Measurements from ENCODE around the gene NFKBIL1.

NFKBIL1 gene

DNA sequence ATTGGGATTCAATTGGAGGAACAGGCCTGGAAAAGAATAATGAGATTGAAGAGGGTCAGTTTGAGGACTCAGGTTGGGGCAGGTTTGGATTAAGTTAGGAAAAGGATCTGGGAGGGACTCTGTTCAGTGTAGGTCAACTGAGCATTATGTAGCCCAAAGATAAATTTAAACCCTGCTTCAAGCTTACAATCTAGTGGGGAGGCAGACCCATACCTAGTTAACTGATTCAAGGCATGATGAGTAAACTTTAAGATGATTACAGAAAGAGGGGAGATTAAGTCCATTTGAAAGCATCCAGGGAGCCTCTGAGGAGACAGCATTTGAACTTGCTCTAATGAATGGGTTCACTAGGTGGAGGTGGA, 13.3 kb downstream of the NFKBIL1 start:
- POLR2A ChIA-PET = interaction anchor here (1.8 to 5.5 kb wide), 3 partner anchors 10 to 16 kb away, joined by 11 to 94 read pairs (median 13); partner anchors contain the start of gene TNF
- CTCF ChIA-PET = interaction anchor here (1.1 to 54.8 kb wide), 5 partner anchors 9 to 31 kb away, joined by 3 to 2725 read pairs (median 36); partner anchors contain the start of genes ATP6V1G2, LST1, LTA and LTB
- TF ChIP-seq, protein P1, sequence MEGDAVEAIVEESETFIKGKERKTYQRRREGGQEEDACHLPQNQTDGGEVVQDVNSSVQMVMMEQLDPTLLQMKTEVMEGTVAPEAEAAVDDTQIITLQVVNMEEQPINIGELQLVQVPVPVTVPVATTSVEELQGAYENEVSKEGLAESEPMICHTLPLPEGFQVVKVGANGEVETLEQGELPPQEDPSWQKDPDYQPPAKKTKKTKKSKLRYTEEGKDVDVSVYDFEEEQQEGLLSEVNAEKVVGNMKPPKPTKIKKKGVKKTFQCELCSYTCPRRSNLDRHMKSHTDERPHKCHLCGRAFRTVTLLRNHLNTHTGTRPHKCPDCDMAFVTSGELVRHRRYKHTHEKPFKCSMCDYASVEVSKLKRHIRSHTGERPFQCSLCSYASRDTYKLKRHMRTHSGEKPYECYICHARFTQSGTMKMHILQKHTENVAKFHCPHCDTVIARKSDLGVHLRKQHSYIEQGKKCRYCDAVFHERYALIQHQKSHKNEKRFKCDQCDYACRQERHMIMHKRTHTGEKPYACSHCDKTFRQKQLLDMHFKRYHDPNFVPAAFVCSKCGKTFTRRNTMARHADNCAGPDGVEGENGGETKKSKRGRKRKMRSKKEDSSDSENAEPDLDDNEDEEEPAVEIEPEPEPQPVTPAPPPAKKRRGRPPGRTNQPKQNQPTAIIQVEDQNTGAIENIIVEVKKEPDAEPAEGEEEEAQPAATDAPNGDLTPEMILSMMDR (IDR thresholded peaks at IDR 0.05; ENCODE audit: control extremely low read depth, extremely low read depth, low read depth, missing control alignments) = no peak
- DNase-seq (ENCODE audit: extremely low spot score) = no peak

DNA sequence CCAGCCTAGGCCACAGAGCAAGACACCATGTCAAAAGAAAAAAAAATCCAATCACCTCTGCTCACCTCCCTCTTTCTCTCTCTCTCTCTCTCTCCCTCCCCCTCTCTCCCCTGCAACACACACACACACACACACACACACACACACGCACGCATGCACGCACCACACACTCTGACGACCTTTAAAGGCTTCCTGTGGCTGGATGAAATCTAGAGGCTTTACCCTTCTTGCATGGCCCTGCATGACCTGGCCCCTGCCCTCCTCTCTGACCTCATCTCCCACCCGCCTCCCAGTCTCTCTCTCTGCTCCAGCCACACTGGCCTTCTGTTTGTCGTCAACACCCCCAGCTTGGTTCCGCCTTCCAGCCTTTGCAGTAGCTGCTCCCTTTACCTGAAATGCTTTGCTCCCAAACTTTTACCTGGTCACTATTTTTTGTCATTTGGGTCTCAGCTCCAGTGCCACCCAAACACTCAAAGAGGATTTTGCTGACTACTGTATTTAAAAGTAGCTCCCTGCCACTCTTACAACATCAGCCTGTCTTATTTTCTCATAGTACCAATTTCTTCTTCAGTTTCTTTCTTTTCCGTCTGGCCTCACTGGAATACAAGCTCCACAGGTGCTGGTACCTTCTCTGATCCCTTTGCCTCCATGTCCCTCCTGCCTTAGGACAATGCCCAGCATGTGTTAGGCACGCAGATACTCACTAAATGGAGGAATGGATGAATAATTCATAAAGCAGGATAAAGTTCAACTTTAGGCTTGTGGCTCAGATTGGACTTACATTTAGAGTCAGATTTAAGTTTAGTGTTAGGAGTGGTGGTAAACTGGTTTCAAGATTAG, 20.3 kb downstream of the NFKBIL1 start:
- DNase-seq (ENCODE audit: extremely low spot score) = no peak
- TF ChIP-seq, protein P1 (IDR thresholded peaks at IDR 0.05; ENCODE audit: control extremely low read depth, extremely low read depth, low read depth, missing control alignments) = no peak
- POLR2A ChIA-PET = interaction anchor here (1.7 to 1.8 kb wide), 2 partner anchors 9 kb away, joined by 6 to 9 read pairs; no protein-coding TSS in a partner anchor
- CTCF ChIA-PET = interaction anchor here (0.9 to 54.8 kb wide), 7 partner anchors 9 to 85 kb away, joined by 3 to 2725 read pairs (median 4); partner anchors contain the start of genes BAG6, LST1, LTB and NCR3

DNA sequence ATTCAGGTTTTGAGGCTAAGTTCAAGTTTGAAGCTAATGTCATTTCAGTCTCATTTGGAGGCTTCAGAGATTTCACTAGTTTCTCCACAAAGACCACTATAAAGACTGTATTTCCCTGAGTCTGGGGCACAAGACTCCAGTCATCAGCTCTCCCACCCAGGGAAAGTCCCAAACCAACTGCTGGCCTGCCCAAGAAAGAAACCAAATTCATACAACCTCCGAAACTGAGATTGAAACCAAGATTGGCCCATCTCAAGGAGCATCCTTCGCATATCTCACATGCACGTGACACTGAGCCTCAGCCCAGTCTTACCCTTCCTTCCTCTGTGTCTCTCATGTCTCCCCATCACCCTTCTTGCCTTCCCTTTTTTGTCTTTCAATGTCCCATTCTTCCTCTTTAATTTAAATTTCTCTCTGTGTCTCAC, 21.1 kb downstream of the NFKBIL1 start:
- POLR2A ChIA-PET = interaction anchor here (1.7 to 1.8 kb wide), 2 partner anchors 8 to 9 kb away, joined by 6 to 9 read pairs; no protein-coding TSS in a partner anchor
- DNase-seq (ENCODE audit: extremely low spot score) = peak; percentile 74
- CTCF ChIA-PET = interaction anchor here (0.9 to 54.8 kb wide), 7 partner anchors 10 to 85 kb away, joined by 3 to 2725 read pairs (median 4); partner anchors contain the start of genes BAG6, LST1, LTB and NCR3
- TF ChIP-seq, protein P1 (IDR thresholded peaks at IDR 0.05; ENCODE audit: control extremely low read depth, extremely low read depth, low read depth, missing control alignments) = no peak

DNA sequence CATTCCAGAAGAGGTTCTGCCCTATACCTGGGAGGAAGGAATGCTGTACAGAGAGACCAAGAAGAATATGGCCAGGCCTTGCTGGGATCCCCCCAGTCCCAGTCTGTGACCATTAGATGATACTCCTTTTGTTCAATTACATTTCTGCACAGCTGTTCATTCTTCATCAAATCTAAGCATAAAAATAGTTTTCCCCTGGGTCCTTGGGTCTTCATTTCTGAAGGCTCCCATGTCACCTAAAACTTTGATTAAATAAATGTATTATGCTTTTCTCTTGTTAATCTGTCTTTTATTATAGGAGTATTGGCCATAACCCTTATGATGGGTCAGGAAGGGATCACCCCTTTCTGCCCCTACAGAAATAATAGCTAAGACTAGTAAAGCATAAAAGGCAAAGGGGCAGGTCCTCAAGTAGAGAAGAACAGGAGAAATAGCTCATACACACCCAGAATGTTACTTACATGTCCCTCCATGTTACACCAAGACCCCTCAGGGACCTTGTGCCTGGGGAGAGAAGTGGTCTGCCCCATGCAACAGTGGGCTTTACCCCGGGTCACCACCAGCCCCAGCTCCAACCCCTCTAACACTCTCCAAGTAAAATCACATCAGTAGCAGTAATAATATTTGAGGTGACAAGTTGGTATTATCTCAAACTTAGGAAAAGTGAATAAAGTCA, 22.6 kb downstream of the NFKBIL1 start:
- ChIA-PET POLR2A (interaction anchor here (0.7 to 1.9 kb wide), 3 partner anchors 10 to 106 kb away, joined by 3 to 11 read pairs (median 7); no protein-coding TSS in a partner anchor), CTCF (interaction anchor here (0.6 to 54.8 kb wide), 4 partner anchors 12 to 23 kb away, joined by 3 to 2725 read pairs (median 22); partner anchors contain the start of genes ATP6V1G2, LST1, LTB and NCR3)
- TF ChIP-seq, protein P1 (IDR thresholded peaks at IDR 0.05; ENCODE audit: control extremely low read depth, extremely low read depth, low read depth, missing control alignments) = no peak
- no peak for DNase-seq (ENCODE audit: extremely low spot score)

DNA sequence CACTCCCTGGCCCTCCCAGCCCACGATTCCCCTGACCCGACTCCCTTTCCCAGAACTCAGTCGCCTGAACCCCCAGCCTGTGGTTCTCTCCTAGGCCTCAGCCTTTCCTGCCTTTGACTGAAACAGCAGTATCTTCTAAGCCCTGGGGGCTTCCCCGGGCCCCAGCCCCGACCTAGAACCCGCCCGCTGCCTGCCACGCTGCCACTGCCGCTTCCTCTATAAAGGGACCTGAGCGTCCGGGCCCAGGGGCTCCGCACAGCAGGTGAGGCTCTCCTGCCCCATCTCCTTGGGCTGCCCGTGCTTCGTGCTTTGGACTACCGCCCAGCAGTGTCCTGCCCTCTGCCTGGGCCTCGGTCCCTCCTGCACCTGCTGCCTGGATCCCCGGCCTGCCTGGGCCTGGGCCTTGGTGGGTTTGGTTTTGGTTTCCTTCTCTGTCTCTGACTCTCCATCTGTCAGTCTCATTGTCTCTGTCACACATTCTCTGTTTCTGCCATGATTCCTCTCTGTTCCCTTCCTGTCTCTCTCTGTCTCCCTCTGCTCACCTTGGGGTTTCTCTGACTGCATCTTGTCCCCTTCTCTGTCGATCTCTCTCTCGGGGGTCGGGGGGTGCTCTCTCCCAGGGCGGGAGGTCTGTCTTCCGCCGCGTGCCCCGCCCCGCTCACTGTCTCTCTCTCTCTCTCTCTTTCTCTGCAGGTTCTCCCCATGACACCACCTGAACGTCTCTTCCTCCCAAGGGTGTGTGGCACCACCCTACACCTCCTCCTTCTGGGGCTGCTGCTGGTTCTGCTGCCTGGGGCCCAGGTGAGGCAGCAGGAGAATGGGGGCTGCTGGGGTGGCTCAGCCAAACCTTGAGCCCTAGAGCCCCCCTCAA, 24.9 kb downstream of the NFKBIL1 start, which contains the start of gene LTA:
TSS of gene LTA (plus strand) at position 249 of the 871 bp plus-strand sequence. CDS start at position 703, 454 bp downstream.
- TF ChIP-seq, protein P1 (IDR thresholded peaks at IDR 0.05; ENCODE audit: control extremely low read depth, extremely low read depth, low read depth, missing control alignments) = no peak
- DNase-seq (ENCODE audit: extremely low spot score) = peak; percentile 67
- ChIA-PET CTCF (interaction anchor here (1.1 to 54.8 kb wide), 6 partner anchors 8 to 79 kb away, joined by 3 to 2725 read pairs (median 22); partner anchors contain the start of genes ATP6V1G2, DDX39B, LST1 and LTA), POLR2A (interaction anchor here (1.0 kb wide), 1 partner anchor 31 kb away, joined by 3 read pairs; the partner anchor contains the start of gene DDX39B)

All from GM10248 (cell line).